NCI-H2029 (cell line): ENCODE results near the gene ERF.

Experiments
- DNase-seq: peaks from one replicate; lab custom pipeline; 2025; lab: John Stamatoyannopoulos, UW

ERF gene

GRCh38 chr19:42253245-42254088 is 1.5 kb downstream of the ERF start:
- no peak for DNase-seq

- DNase-seq = no peak
These were observed 2.3 kb downstream of the ERF start for GRCh38 chr19:42252365-42253244.

GRCh38 chr19:42251572-42252358 is 3.2 kb downstream of the ERF start:
- DNase-seq = no peak

- no peak for DNase-seq
These were observed 4.0 kb downstream of the ERF start for GRCh38 chr19:42250666-42251531.

GRCh38 chr19:42250183-42250665 is 4.7 kb downstream of the ERF start:
- no peak for DNase-seq

GRCh38 chr19:42249769-42250168 is 5.2 kb downstream of the ERF start:
- DNase-seq = no peak

GRCh38 chr19:42249149-42249750 is 5.7 kb downstream of the ERF start:
- no peak for DNase-seq

- no peak for DNase-seq
These were observed 6.4 kb downstream of the ERF start for GRCh38 chr19:42248270-42249148.

- DNase-seq = no peak
These were observed 7.2 kb downstream of the ERF start for GRCh38 chr19:42247640-42248199.

- no peak for DNase-seq
These were observed 7.8 kb downstream of the ERF start for GRCh38 chr19:42246922-42247639.

- DNase-seq = no peak
These were observed 8.6 kb downstream of the ERF start for GRCh38 chr19:42246143-42246921.

GRCh38 chr19:42245231-42245630 is 9.7 kb downstream of the ERF start:
- no peak for DNase-seq

- peak; percentile 86 for DNase-seq
These were observed 10.3 kb downstream of the ERF start for GRCh38 chr19:42244347-42245220.

- DNase-seq = peak; percentile 100
These were observed 12.2 kb downstream of the ERF start, which contains the start of gene GSK3A for GRCh38 chr19:42242512-42243409. GSK3A (minus strand) TSS chr19:42242602; CDS start chr19:42242465, 137 bp downstream.

GRCh38 chr19:42242069-42242511 is 12.8 kb downstream of the ERF start:
- DNase-seq = no peak

GRCh38 chr19:42241279-42241678 is 13.6 kb downstream of the ERF start:
- no peak for DNase-seq
